Activated B cell treated with CpG ODN at 0.5 μM for 24 hours (primary cell): ENCODE results near the gene CFD. TPM values are rescaled to one million over a fixed set of nuclear protein-coding genes. Genes with fewer than 3 reads are reported as not detected.

Experiments
- ATAC-seq: fragments of 200-7000 bp; cut with Tn5 transposase; one replicate; pipeline ENCODE4 v1.10.0; 2021; ENCODE audit warnings: low read depth, mild to moderate bottlenecking, moderate library complexity
- CTCF ChIA-PET: fragments of 350-600 bp; sonication (Branson Sonifier 250); formaldehyde crosslinking; loops from one replicate; lab custom pipeline; 2021; ENCODE audit warnings: antibody characterized with exemption; lab: Charles Lee
- POLR2A ChIA-PET: fragments of 350-600 bp; sonication (Branson Sonifier 250); formaldehyde crosslinking; loops from one replicate; lab custom pipeline; 2021; ENCODE audit warnings: antibody characterized with exemption; lab: Charles Lee
- DNase-seq: peaks from one replicate; pipeline ENCODE4 v3.0.0; 2022
- H3K27ac Mint-ChIP-seq: one replicate; pipeline ENCODE4 v1.8.0; 2020; ENCODE audit warnings: mixed read lengths
- H3K27me3 Mint-ChIP-seq: one replicate; pipeline ENCODE4 v1.8.0; 2021; ENCODE audit warnings: mixed read lengths
- H3K36me3 Mint-ChIP-seq: one replicate; pipeline ENCODE4 v1.8.0; 2021; ENCODE audit warnings: low read depth, mixed read lengths
- H3K4me1 Mint-ChIP-seq: one replicate; pipeline ENCODE4 v1.8.0; 2021; ENCODE audit warnings: mixed read lengths
- H3K4me3 Mint-ChIP-seq: one replicate; pipeline ENCODE4 v1.8.0; 2020; ENCODE audit warnings: mild to moderate bottlenecking, mixed read lengths
- H3K9me3 Mint-ChIP-seq: one replicate; pipeline ENCODE4 v1.8.0; 2020; ENCODE audit warnings: mixed read lengths
- CTCF ChIP-seq: fragments of 200-600 bp; IDR thresholded peaks from one replicate; pipeline ENCODE4 v1.8.0; 2022; ENCODE audit warnings: antibody characterized with exemption, mild to moderate bottlenecking
- intact Hi-C: fragments of 100-400 bp; cut with micrococcal nuclease; formaldehyde crosslinking; loops from one replicate; pipeline ENCODE4 v1.15.1; 2024
- total RNA-seq: library from RNA; stranded (reverse); gene quantifications from 2 replicates; pipeline ENCODE4 v1.2.3, GENCODE V29; 2022

Gene CFD
- total RNA-seq, 1 donor from 2014 or later = not detected

DNA sequence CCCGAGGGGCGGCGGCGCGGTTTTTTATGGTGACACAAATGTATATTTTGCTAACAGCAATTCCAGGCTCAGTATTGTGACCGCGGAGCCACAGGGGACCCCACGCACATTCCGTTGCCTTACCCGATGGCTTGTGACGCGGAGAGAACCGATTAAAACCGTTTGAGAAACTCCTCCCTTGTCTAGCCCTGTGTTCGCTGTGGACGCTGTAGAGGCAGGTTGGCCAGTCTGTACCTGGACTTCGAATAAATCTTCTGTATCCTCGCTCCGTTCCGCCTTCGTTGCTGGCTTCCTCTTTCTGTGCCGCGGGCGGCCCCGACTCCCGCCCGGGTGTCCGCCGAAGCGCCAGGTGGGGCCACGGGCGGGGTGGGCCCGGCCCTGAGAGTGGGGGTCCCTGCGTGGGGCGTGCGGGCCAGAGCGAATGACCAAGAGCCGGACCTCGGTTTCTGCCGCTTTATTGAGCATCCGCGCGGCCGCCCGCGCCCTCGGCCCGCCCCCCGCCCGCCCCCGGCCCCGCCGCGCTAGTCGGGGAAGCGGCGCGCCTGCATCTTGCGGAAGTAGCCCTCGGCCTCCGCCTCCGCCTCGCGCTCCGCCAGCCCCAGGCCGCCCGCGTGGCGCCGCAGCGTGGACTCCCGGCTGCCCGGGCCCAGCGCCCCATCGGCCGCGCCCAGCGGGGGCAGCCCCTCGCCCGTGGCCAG, 47.3 kb upstream of the CFD start:
- Mint-ChIP-seq H3K36me3 (peaks cover 56% of the 10 kb centered on the region), H3K27me3 (no peaks in the 10 kb centered on the region), H3K27ac (no peak overlapping the region), H3K4me1 (no peaks in the 10 kb centered on the region), H3K9me3 (peaks cover 4% of the 10 kb centered on the region), H3K4me3 (no peak overlapping the region)
- ATAC-seq (no peak), DNase-seq (no peak)
- ChIA-PET CTCF (no interaction called here), POLR2A (no interaction called here)
- intact Hi-C loops = no loop called here
- no peak for TF ChIP-seq CTCF

GRCh38 chr19:812747-813218, 46.7 kb upstream of the CFD start:
- ATAC-seq = no peak
- no peaks in the 10 kb centered on the region for H3K27me3 Mint-ChIP-seq
- no peak for TF ChIP-seq CTCF
- no peak overlapping the region for H3K27ac Mint-ChIP-seq
- no peak overlapping the region for H3K4me3 Mint-ChIP-seq
- intact Hi-C loops = no loop called here
- CTCF ChIA-PET = no interaction called here
- peaks cover 50% of the 10 kb centered on the region for H3K36me3 Mint-ChIP-seq
- DNase-seq = no peak
- peaks cover 4% of the 10 kb centered on the region for H3K9me3 Mint-ChIP-seq
- no peaks in the 10 kb centered on the region for H3K4me1 Mint-ChIP-seq
- POLR2A ChIA-PET = no interaction called here

DNA sequence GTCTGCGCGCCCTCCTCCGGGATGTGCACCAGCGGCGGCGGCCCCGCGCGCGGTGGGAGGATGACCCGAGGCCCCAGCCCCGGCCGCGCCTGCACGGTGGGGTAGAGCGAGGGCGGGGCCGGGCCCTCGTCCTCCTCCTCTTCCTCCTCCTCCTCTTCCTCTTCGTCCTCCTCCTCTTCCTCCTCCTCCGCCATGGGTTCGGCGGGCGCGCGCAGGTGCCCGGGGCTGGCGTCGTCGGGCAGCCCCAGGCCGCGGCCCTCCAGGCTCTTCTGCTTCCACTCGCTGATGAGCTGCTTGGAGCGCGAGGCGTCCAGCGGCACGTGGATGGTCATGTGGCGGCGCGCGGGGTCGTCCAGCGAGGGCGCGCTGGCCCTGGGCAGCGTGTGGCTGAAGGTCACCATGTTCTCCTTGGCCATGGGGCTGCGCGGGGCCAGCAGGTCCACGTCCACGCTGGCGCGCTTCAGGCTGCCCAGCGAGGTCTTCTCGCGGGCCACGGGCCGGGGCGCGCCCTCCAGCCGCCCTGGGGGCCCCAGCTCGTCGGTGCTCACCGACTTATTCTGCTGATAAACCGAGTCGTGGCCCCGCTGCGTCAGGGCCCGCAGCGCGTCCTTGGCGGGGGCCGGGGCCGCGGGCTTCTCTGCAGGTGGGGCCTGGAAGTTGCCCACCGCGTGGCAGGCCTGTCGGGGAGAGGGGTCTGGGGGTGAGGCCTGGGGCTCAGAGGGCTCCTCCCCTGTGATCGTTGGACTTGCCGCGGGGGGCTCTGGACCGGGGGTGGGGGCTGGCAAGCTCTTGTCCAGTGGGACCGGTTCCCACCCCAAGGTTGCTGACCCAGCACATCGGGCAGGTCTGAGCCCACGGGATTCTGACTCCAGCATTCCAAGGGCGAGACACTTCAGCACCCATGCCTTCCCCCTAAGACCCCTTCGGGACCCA, 46.0 kb upstream of the CFD start:
- Mint-ChIP-seq H3K4me3 (no peak overlapping the region), H3K9me3 (peaks cover 4% of the 10 kb centered on the region), H3K27ac (no peak overlapping the region), H3K27me3 (no peaks in the 10 kb centered on the region), H3K4me1 (no peaks in the 10 kb centered on the region), H3K36me3 (peaks cover 46% of the 10 kb centered on the region)
- ATAC-seq (no peak), DNase-seq (no peak)
- ChIA-PET POLR2A (no interaction called here), CTCF (no interaction called here)
- no peak for TF ChIP-seq CTCF
- intact Hi-C loops = no loop called here

DNA sequence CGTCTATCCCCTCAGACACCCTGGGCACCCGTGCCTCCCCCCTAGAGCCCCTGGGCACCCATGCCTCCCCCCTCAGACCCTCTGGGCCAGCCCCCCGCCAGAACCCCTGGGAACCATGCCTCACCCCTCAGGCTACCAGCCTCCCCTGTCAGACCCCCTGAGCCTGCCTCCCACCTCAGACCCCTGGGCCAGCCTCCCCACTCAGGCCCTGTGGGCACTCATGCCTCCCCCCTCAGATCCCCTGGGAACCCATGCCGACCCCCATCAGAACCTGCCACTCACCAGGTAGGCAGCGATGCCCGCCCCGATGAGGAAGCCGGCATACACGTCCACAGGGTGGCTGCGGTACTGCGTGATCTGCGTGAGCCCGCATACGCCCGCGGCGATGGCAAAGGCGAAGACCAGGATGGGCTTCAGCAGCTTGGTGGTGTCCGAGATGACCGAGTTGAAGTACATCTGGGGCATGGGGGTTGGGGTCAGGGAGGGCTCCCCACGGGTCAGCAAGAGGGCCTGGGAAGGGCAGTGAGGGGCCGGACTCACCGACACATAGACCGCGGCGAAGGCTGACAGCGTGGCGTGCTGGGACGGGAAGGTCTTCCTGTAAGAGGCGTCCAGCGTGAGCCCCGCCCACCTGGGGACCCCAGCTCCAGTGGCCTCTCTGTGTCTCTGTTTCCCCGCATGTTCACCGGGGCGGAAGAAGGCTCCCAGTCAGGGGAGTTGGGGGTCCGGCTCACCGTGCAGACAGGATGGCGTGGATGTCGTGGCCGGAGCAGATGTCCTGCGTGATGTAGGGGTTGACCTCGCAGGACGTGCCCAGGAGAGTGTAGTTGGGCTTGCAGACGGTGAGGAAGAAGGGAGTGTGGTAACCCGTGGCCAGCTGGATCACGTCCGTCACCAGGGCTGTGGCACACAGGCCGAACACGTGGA, 45.0 kb upstream of the CFD start:
- ChIA-PET POLR2A (no interaction called here), CTCF (no interaction called here)
- DNase-seq (no peak), ATAC-seq (no peak)
- intact Hi-C loops = no loop called here
- no peaks in the 10 kb centered on the region for H3K27me3 Mint-ChIP-seq
- no peaks in the 10 kb centered on the region for H3K4me1 Mint-ChIP-seq
- no peak overlapping the region for H3K27ac Mint-ChIP-seq
- no peak for TF ChIP-seq CTCF
- H3K36me3 Mint-ChIP-seq = peaks cover 40% of the 10 kb centered on the region
- peaks cover 4% of the 10 kb centered on the region for H3K9me3 Mint-ChIP-seq
- H3K4me3 Mint-ChIP-seq = no peak overlapping the region
